ENCODE data around the gene ELAC2.

The ELAC2 gene

GRCh38 chr17:12959441-12959840 lies 58.4 kb downstream of the ELAC2 start:
- TF ChIP-seq CTCF (IDR thresholded peaks at IDR 0.05; ENCODE audit: low read depth, low read length) = no peak
- DNase-seq (ENCODE audit: extremely low read depth, low read depth) = no peak

- no peak for DNase-seq (ENCODE audit: extremely low read depth, low read depth)
- TF ChIP-seq CTCF (IDR thresholded peaks at IDR 0.05; ENCODE audit: low read depth, low read length) = no peak
Measured at GRCh38 chr17:12958786-12959185, 59.0 kb downstream of the ELAC2 start.

GRCh38 chr17:12955521-12955920 lies 62.3 kb downstream of the ELAC2 start:
- no peak for DNase-seq (ENCODE audit: extremely low read depth, low read depth)
- no peak for TF ChIP-seq CTCF (IDR thresholded peaks at IDR 0.05; ENCODE audit: low read depth, low read length)

GRCh38 chr17:12953156-12953555 lies 64.7 kb downstream of the ELAC2 start:
- DNase-seq (ENCODE audit: extremely low read depth, low read depth) = no peak
- TF ChIP-seq CTCF (IDR thresholded peaks at IDR 0.05; ENCODE audit: low read depth, low read length) = no peak

- DNase-seq (ENCODE audit: extremely low read depth, low read depth) = no peak
- TF ChIP-seq CTCF (IDR thresholded peaks at IDR 0.05; ENCODE audit: low read depth, low read length) = no peak
Measured at GRCh38 chr17:12952012-12952411, 65.8 kb downstream of the ELAC2 start.

GRCh38 chr17:12947047-12947446 lies 70.8 kb downstream of the ELAC2 start:
- DNase-seq (ENCODE audit: extremely low read depth, low read depth) = no peak
- no peak for TF ChIP-seq CTCF (IDR thresholded peaks at IDR 0.05; ENCODE audit: low read depth, low read length)
